Activated CD4-positive, alpha-beta T cell treated with anti-CD3 and anti-CD28 coated beads for 36 hours (primary cell): Measurements from ENCODE around the gene PRR14L. TPM values are rescaled to one million over a fixed set of nuclear protein-coding genes. Genes with fewer than 3 reads are reported as not detected.

Source experiments
- ATAC-seq: fragments of 200-7000 bp; cut with Tn5 transposase; one replicate; pipeline ENCODE4 v1.10.0; 2021; ENCODE audit warnings: mild to moderate bottlenecking, moderate library complexity
- CTCF ChIA-PET: fragments of 350-600 bp; sonication (Branson Sonifier 250); formaldehyde crosslinking; loops from one replicate; lab custom pipeline; 2021; ENCODE audit warnings: antibody characterized with exemption; lab: Charles Lee
- POLR2A ChIA-PET: fragments of 350-600 bp; sonication (Branson Sonifier 250); formaldehyde crosslinking; loops from one replicate; lab custom pipeline; 2021; ENCODE audit warnings: antibody characterized with exemption, inconsistent platforms; lab: Charles Lee
- DNase-seq: peaks from one replicate; pipeline ENCODE4 v3.0.0-alpha.2; 2020
- H3K27ac Mint-ChIP-seq: one replicate; pipeline ENCODE4 v1.8.0; 2021; ENCODE audit warnings: mixed read lengths
- H3K27me3 Mint-ChIP-seq: one replicate; pipeline ENCODE4 v1.8.0; 2021; ENCODE audit warnings: mixed read lengths
- H3K36me3 Mint-ChIP-seq: one replicate; pipeline ENCODE4 v1.8.0; 2021; ENCODE audit warnings: low read depth, mixed read lengths
- H3K4me1 Mint-ChIP-seq: one replicate; pipeline ENCODE4 v1.8.0; 2021; ENCODE audit warnings: mixed read lengths
- H3K4me3 Mint-ChIP-seq: one replicate; pipeline ENCODE4 v1.8.0; 2021; ENCODE audit warnings: mild to moderate bottlenecking, moderate library complexity, mixed read lengths
- H3K9me3 Mint-ChIP-seq: one replicate; pipeline ENCODE4 v1.8.0; 2021; ENCODE audit warnings: low read depth, mixed read lengths
- intact Hi-C, 2 experiments: fragments of 100-400 bp; cut with DNase I in 1 of 2; cut with micrococcal nuclease in 1 of 2; formaldehyde crosslinking; loops; one replicate each; pipeline versions ENCODE4 v1.14.2 to v1.15.1; 2022 to 2024; cut with DNase I, micrococcal nuclease
- total RNA-seq, 2 experiments: library from RNA; stranded (reverse); gene quantifications; one replicate each; pipeline ENCODE4 v1.2.3, GENCODE V29; 2021

PRR14L gene
- total RNA-seq, 2 experiments from 2014 or later, result 48.2 to 52.2 TPM

GRCh38 chr22:31639436-31640039, 110.4 kb downstream of the PRR14L start:
- CTCF ChIA-PET, result interaction anchor here (0.6 to 2.2 kb wide), 3 partner anchors 9 to 371 kb away, joined by 5 to 8 read pairs (median 5); no protein-coding TSS in a partner anchor
- H3K36me3 Mint-ChIP-seq, result peaks cover 8% of the 10 kb centered on the region
- DNase-seq, result no peak
- no peaks in the 10 kb centered on the region for H3K9me3 Mint-ChIP-seq
- H3K27ac Mint-ChIP-seq, result peak overlapping the region; percentile 63
- intact Hi-C loops, result loop anchor here in 1 of 2 experiments (10.0 kb wide), 1 partner anchor 555 kb away; the partner anchor contains the start of gene SMTN
- POLR2A ChIA-PET, result interaction anchor here (0.6 kb wide), 1 partner anchor 146 kb away, joined by 6 read pairs; no protein-coding TSS in a partner anchor
- ATAC-seq, result peak; percentile 47
- peaks cover 51% of the 10 kb centered on the region for H3K4me1 Mint-ChIP-seq
- no peaks in the 10 kb centered on the region for H3K27me3 Mint-ChIP-seq
- no peak overlapping the region for H3K4me3 Mint-ChIP-seq

- intact Hi-C loops, result loop anchor here in 1 of 2 experiments (10.0 kb wide), 1 partner anchor 553 kb away; the partner anchor contains the start of gene SMTN
- Mint-ChIP-seq H3K4me1 (peaks cover 54% of the 10 kb centered on the region), H3K27ac (peak overlapping the region; percentile 32), H3K27me3 (no peaks in the 10 kb centered on the region), H3K9me3 (no peaks in the 10 kb centered on the region), H3K4me3 (no peak overlapping the region), H3K36me3 (peaks cover 6% of the 10 kb centered on the region)
- ATAC-seq (peak; percentile 21), DNase-seq (peak; percentile 18)
- POLR2A ChIA-PET, result no interaction called here
- CTCF ChIA-PET, result interaction anchor here (0.5 to 1.4 kb wide), 3 partner anchors 24 to 1200 kb away, joined by 3 read pairs; partner anchors contain the start of gene PISD
These were observed 111.9 kb downstream of the PRR14L start for GRCh38 chr22:31637891-31638618.

GRCh38 chr22:31637447-31637890, 112.5 kb downstream of the PRR14L start:
- Mint-ChIP-seq H3K4me3 (no peak overlapping the region), H3K27me3 (no peaks in the 10 kb centered on the region), H3K27ac (peak overlapping the region; percentile 32), H3K4me1 (peaks cover 54% of the 10 kb centered on the region), H3K9me3 (no peaks in the 10 kb centered on the region), H3K36me3 (peaks cover 6% of the 10 kb centered on the region)
- POLR2A ChIA-PET, result no interaction called here
- CTCF ChIA-PET, result interaction anchor here (0.5 to 1.4 kb wide), 4 partner anchors 24 to 1200 kb away, joined by 3 to 5 read pairs (median 3); partner anchors contain the start of gene PISD
- intact Hi-C loops, result loop anchor here in 1 of 2 experiments (10.0 kb wide), 1 partner anchor 553 kb away; the partner anchor contains the start of gene SMTN
- no peak for ATAC-seq
- peak; percentile 22 for DNase-seq

- POLR2A ChIA-PET, result no interaction called here
- Mint-ChIP-seq H3K9me3 (no peaks in the 10 kb centered on the region), H3K36me3 (peaks cover 2% of the 10 kb centered on the region), H3K4me3 (no peak overlapping the region), H3K27me3 (no peaks in the 10 kb centered on the region), H3K4me1 (peaks cover 58% of the 10 kb centered on the region), H3K27ac (peak overlapping the region; percentile 58)
- DNase-seq (no peak), ATAC-seq (no peak)
- CTCF ChIA-PET, result interaction anchor here (1.3 to 2.2 kb wide), 2 partner anchors 75 to 335 kb away, joined by 4 to 10 read pairs; no protein-coding TSS in a partner anchor
- intact Hi-C loops, result loop anchor here (2.0 to 10.0 kb wide), 2 partner anchors 79 to 551 kb away; partner anchors contain the start of gene SMTN (in 1 of the 2)
These were observed 114.2 kb downstream of the PRR14L start for GRCh38 chr22:31635638-31636306.

- Mint-ChIP-seq H3K4me3 (peak overlapping the region; percentile 81), H3K36me3 (peaks cover 7% of the 10 kb centered on the region), H3K4me1 (peaks cover 58% of the 10 kb centered on the region), H3K27me3 (no peaks in the 10 kb centered on the region), H3K9me3 (no peaks in the 10 kb centered on the region), H3K27ac (peak overlapping the region; percentile 87)
- ChIA-PET CTCF (interaction anchor here (0.6 to 2.6 kb wide), 8 partner anchors 8 to 342 kb away, joined by 3 to 8 read pairs (median 4); partner anchors contain the start of genes EIF4ENIF1 and PISD), POLR2A (interaction anchor here (0.6 to 2.5 kb wide), 3 partner anchors 11 to 273 kb away, joined by 3 to 14 read pairs (median 8); partner anchors contain the start of gene PISD)
- DNase-seq, result peak; percentile 7
- ATAC-seq, result no peak
- intact Hi-C loops, result loop anchor here (2.0 to 10.0 kb wide), 9 partner anchors 49 to 547 kb away; partner anchors contain the start of genes EIF4ENIF1 (in 1 of the 2), LIMK2 (in 1 of the 2), PATZ1 (in 1 of the 2) and PIK3IP1 (in 1 of the 2)
These were observed 118.5 kb downstream of the PRR14L start for GRCh38 chr22:31631436-31631835.

Other genes with a start within 250 kb of the PRR14L start
- 10 to 100 TPM; 30.3 to 37.9 TPM for gene PISD, start 87.9 kb downstream of the PRR14L start, total RNA-seq
- 10 to 100 TPM; 35.3 to 47.1 TPM for gene DEPDC5, start 3.9 kb upstream of the PRR14L start, total RNA-seq
- gene YWHAH, start 194.4 kb upstream of the PRR14L start, total RNA-seq, result 10 to 100 TPM; 83.2 to 98.5 TPM